GM12892 (cell line): ENCODE data around the gene NUDCD3.

Experiments
- POLR2A ChIP-seq: IDR thresholded peaks from 2 replicates; pipeline ENCODE4 v1.6.1; 2011; ENCODE audit warnings: low read depth, low read length, control low read depth
- POLR2AphosphoS5 ChIP-seq: IDR thresholded peaks from 2 replicates; pipeline ENCODE4 v1.6.1; 2011; ENCODE audit warnings: low read depth, low read length, control low read depth
- TAF1 ChIP-seq: IDR thresholded peaks from 2 replicates; pipeline ENCODE4 v1.6.1; 2011; ENCODE audit warnings: low read depth, mild to moderate bottlenecking, control low read depth, low read length, borderline replicate concordance

DNA sequence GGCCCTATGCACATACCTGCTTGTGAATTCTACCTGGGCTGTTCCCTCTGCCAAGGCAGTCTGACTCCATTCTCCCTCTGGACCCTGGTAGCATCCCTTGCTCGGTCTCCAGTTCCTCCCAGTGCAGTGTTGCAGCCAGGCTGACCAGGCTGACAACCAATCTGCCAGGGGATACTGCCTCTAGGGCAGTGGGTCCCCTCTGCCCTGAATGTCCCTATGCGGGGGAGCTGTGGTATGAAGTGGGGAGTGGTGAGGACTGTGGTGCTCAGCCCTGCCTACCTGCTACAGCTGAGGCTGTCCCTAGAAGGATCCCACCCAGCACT, 117.1 kb downstream of the NUDCD3 start:
- TF ChIP-seq POLR2A (no peak), TAF1 (no peak), POLR2AphosphoS5 (no peak)
